SU-DHL-6 (cell line): ENCODE results near the gene GSTA5.
"Not testable (repeated sequence)": the region's sequence is repeated elsewhere in the genome, so short reads cannot be mapped to it uniquely, and the experiment has no call there.

ENCODE experiments used
- H2AFZ ChIP-seq: fragments of 200-600 bp; sonication (generic); 2 replicates; pipeline ENCODE4 v1.6.1; 2014; ENCODE audit warnings: low read depth, mild to moderate bottlenecking, moderate library complexity, mixed read lengths, antibody characterized with exemption, low read length; ENCODE audit not compliant: severe bottlenecking
- H3F3A ChIP-seq: fragments of 200-600 bp; shearing (Covaris generic); 2 replicates; pipeline ENCODE4 v1.6.0; 2016; ENCODE audit warnings: antibody characterized with exemption, mild to moderate bottlenecking; ENCODE audit not compliant: insufficient read depth
- H3K27ac ChIP-seq: fragments of 200-600 bp; sonication (generic); 2 replicates; pipeline ENCODE4 v1.5.1; 2016; ENCODE audit warnings: low read depth, mild to moderate bottlenecking, low read length, moderate library complexity, mixed read lengths
- H3K27me3 ChIP-seq: fragments of 200-600 bp; sonication (generic), shearing (Covaris generic); 2 replicates; pipeline ENCODE4 v1.6.0; 2014; ENCODE audit warnings: mild to moderate bottlenecking, low read length
- H3K36me3 ChIP-seq: fragments of 200-600 bp; sonication (generic); 2 replicates; pipeline ENCODE4 v1.6.1; 2014; ENCODE audit warnings: mild to moderate bottlenecking, low read length, mixed read lengths
- H3K4me2 ChIP-seq: fragments of 300-600, 200-600 bp; shearing (Covaris generic), sonication (generic); 2 replicates; pipeline ENCODE4 v1.6.0; 2014; ENCODE audit warnings: low read length, low read depth, mild to moderate bottlenecking; ENCODE audit not compliant: poor library complexity, severe bottlenecking
- H3K4me3 ChIP-seq: fragments of 200-600 bp; sonication (generic); 2 replicates; pipeline ENCODE4 v1.5.1; 2014; ENCODE audit warnings: antibody characterized with exemption, low read length, mild to moderate bottlenecking, mixed read lengths; ENCODE audit not compliant: insufficient read depth, poor library complexity, severe bottlenecking
- H3K79me2 ChIP-seq: fragments of 200-600 bp; sonication (generic); 2 replicates; pipeline ENCODE4 v1.6.1; 2014; ENCODE audit warnings: mild to moderate bottlenecking, low read length, moderate library complexity; ENCODE audit not compliant: insufficient read depth
- H3K9ac ChIP-seq: fragments of 200-600 bp; sonication (generic); 2 replicates; pipeline ENCODE4 v1.7.0; 2014; ENCODE audit warnings: mild to moderate bottlenecking, low read length
- H3K9me2 ChIP-seq: fragments of 200-600 bp; sonication (generic); replicated peaks from 2 replicates; pipeline ENCODE4 v1.6.1; 2014; ENCODE audit warnings: low read length; ENCODE audit not compliant: insufficient read depth
- H3K9me3 ChIP-seq: fragments of 200-600 bp; sonication (generic); 2 replicates; pipeline ENCODE4 v1.6.1; 2014; ENCODE audit warnings: low read length, mixed read lengths; ENCODE audit not compliant: insufficient read depth
- H4K20me1 ChIP-seq: fragments of 200-600 bp; sonication (generic); 2 replicates; pipeline ENCODE4 v1.6.1; 2014; ENCODE audit warnings: low read depth, mild to moderate bottlenecking, antibody characterized with exemption, low read length, moderate library complexity, mixed read lengths
- EZH2phosphoT487 ChIP-seq: fragments of 200-600 bp; sonication (generic), shearing (Covaris generic); conservative IDR thresholded peaks from 2 replicates; pipeline ENCODE4 v1.6.1; 2018; ENCODE audit warnings: mild to moderate bottlenecking, antibody characterized with exemption, low read length, moderate library complexity, mixed read lengths
- TF ChIP-seq, protein P1 (sequence below): fragments of 200-600 bp; sonication (generic); IDR thresholded peaks from one replicate; pipeline ENCODE4 v1.5.1; 2017; ENCODE audit warnings: antibody characterized with exemption, mild to moderate bottlenecking, low read length, moderate library complexity; ENCODE audit not compliant: insufficient read depth, poor library complexity, severe bottlenecking

The GSTA5 gene

DNA sequence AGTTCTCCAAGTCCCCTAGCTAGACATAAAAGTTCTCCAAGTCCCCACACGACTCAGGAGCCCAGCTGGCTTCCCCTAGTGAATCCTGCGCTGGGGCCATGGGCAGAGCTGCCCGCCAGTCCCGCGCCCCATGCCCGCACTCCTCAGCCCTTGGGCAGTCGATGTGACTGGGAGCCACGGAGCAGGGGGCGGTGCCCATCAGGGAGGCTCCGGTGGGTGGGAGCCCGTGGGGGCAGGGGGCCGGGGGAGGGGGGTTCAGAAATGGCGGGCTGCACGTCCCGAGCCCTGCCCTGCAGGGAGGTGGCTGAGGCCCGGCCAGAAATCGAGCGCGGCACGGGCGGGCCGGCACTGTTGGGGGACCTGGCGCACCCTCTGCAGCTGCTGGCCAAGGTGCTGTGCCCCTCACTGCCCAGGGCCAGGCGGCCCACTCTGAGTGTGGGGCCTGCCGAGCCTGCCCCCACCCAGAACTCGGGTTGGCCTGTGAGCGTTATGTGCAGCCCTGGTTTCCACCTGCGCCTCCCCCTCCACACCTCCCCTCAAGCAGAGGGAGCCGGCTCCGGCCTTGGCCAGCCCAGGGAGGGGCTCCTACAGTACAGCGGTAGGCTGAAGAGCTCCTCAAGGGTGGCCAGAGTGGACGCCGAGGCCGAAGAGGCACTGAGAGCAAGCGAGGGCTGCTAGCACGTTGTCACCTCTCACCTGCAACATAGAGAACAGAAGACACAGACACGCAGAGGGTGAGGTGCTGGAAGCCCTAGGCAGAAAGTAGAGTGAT lies 11.4 kb downstream of the GSTA5 start:
- no peaks in the 10 kb centered on the region for H3K79me2 ChIP-seq
- H3K4me2 ChIP-seq = no peak overlapping the region
- H3K9me3 ChIP-seq = no peaks in the 10 kb centered on the region
- no peaks in the 10 kb centered on the region for H3F3A ChIP-seq
- H3K9ac ChIP-seq = no peak overlapping the region
- TF ChIP-seq, protein P1, sequence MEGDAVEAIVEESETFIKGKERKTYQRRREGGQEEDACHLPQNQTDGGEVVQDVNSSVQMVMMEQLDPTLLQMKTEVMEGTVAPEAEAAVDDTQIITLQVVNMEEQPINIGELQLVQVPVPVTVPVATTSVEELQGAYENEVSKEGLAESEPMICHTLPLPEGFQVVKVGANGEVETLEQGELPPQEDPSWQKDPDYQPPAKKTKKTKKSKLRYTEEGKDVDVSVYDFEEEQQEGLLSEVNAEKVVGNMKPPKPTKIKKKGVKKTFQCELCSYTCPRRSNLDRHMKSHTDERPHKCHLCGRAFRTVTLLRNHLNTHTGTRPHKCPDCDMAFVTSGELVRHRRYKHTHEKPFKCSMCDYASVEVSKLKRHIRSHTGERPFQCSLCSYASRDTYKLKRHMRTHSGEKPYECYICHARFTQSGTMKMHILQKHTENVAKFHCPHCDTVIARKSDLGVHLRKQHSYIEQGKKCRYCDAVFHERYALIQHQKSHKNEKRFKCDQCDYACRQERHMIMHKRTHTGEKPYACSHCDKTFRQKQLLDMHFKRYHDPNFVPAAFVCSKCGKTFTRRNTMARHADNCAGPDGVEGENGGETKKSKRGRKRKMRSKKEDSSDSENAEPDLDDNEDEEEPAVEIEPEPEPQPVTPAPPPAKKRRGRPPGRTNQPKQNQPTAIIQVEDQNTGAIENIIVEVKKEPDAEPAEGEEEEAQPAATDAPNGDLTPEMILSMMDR = no peak
- TF ChIP-seq EZH2phosphoT487 = no peak
- no peak overlapping the region for H2AFZ ChIP-seq
- no peak overlapping the region for H3K27ac ChIP-seq
- H3K27me3 ChIP-seq = no peaks in the 10 kb centered on the region; the same call in 1 of the 2 replicates
- H4K20me1 ChIP-seq = no peaks in the 10 kb centered on the region
- no peaks in the 10 kb centered on the region for H3K9me2 ChIP-seq
- H3K4me3 ChIP-seq = no peak overlapping the region
- H3K36me3 ChIP-seq = no peaks in the 10 kb centered on the region

- not testable (repeated sequence) for H3K27ac ChIP-seq, H3K9me2 ChIP-seq, H4K20me1 ChIP-seq, H3K9ac ChIP-seq, H3K9me3 ChIP-seq, H3K79me2 ChIP-seq, H3F3A ChIP-seq, H3K36me3 ChIP-seq, H3K4me2 ChIP-seq, H3K4me3 ChIP-seq, H3K27me3 ChIP-seq, H2AFZ ChIP-seq
Measured at GRCh38 chr6:52828621-52829020, 12.0 kb downstream of the GSTA5 start.

GRCh38 chr6:52827073-52827783 lies 13.4 kb downstream of the GSTA5 start:
- not testable (repeated sequence) for H3K4me2 ChIP-seq, H3K27ac ChIP-seq, H3K36me3 ChIP-seq, H3K9me3 ChIP-seq, H3K4me3 ChIP-seq, H3F3A ChIP-seq, H3K79me2 ChIP-seq, H3K27me3 ChIP-seq, H2AFZ ChIP-seq, H3K9ac ChIP-seq, H4K20me1 ChIP-seq, H3K9me2 ChIP-seq

GRCh38 chr6:52826513-52826912 lies 14.1 kb downstream of the GSTA5 start:
- Histone ChIP-seq H3K9me2 (no peaks in the 10 kb centered on the region), H3K36me3 (no peaks in the 10 kb centered on the region), H3K27me3 (no peaks in the 10 kb centered on the region)

GRCh38 chr6:52825900-52826459 lies 14.6 kb downstream of the GSTA5 start:
- H3K9me3 ChIP-seq, H3F3A ChIP-seq, H3K9ac ChIP-seq, H4K20me1 ChIP-seq, H2AFZ ChIP-seq, H3K9me2 ChIP-seq, H3K27ac ChIP-seq, H3K79me2 ChIP-seq, H3K4me2 ChIP-seq, H3K36me3 ChIP-seq, H3K27me3 ChIP-seq, H3K4me3 ChIP-seq: not testable (repeated sequence)

More at GRCh38 chr6:52826513-52826912, 14.1 kb downstream of the GSTA5 start:
- H2AFZ ChIP-seq = no peak overlapping the region
- no peak overlapping the region for H3K9ac ChIP-seq
- no peak overlapping the region for H3K27ac ChIP-seq
- H3F3A ChIP-seq = no peaks in the 10 kb centered on the region
- TF ChIP-seq EZH2phosphoT487 = no peak
- TF ChIP-seq, protein P1 = no peak
- H3K9me3 ChIP-seq = no peaks in the 10 kb centered on the region
- H3K4me3 ChIP-seq = no peak overlapping the region
- no peaks in the 10 kb centered on the region for H3K79me2 ChIP-seq
- no peaks in the 10 kb centered on the region for H4K20me1 ChIP-seq
- H3K4me2 ChIP-seq = no peak overlapping the region

GRCh38 chr6:52825270-52825793 lies 15.3 kb downstream of the GSTA5 start:
- H3F3A ChIP-seq, H3K9me2 ChIP-seq, H4K20me1 ChIP-seq, H3K27me3 ChIP-seq, H3K36me3 ChIP-seq, H2AFZ ChIP-seq, H3K27ac ChIP-seq, H3K79me2 ChIP-seq, H3K9ac ChIP-seq, H3K4me3 ChIP-seq, H3K9me3 ChIP-seq, H3K4me2 ChIP-seq: not testable (repeated sequence)
